Osteocyte (in vitro differentiated cells): Measurements from ENCODE around the gene BAIAP2. TPM values are rescaled to one million over a fixed set of nuclear protein-coding genes. Genes with fewer than 3 reads are reported as not detected.

Source experiments
- DNase-seq: peaks from one replicate; pipeline ENCODE4 v3.0.0; 2021; ENCODE audit warnings: mixed read lengths; ENCODE audit not compliant: unreplicated experiment; ENCODE audit errors: extremely low spot score
- H3K27ac Mint-ChIP-seq: one replicate; pipeline ENCODE4 v1.8.0; 2021; ENCODE audit warnings: mild to moderate bottlenecking, mixed read lengths; ENCODE audit not compliant: unreplicated experiment
- H3K27me3 Mint-ChIP-seq: one replicate; pipeline ENCODE4 v1.8.0; 2021; ENCODE audit warnings: mixed read lengths; ENCODE audit not compliant: unreplicated experiment
- H3K36me3 Mint-ChIP-seq: one replicate; pipeline ENCODE4 v1.8.0; 2021; ENCODE audit warnings: mixed read lengths; ENCODE audit not compliant: unreplicated experiment
- H3K4me1 Mint-ChIP-seq: one replicate; pipeline ENCODE4 v1.8.0; 2021; ENCODE audit warnings: mixed read lengths; ENCODE audit not compliant: unreplicated experiment
- H3K4me3 Mint-ChIP-seq: one replicate; pipeline ENCODE4 v1.8.0; 2021; ENCODE audit warnings: mild to moderate bottlenecking, moderate library complexity, mixed read lengths; ENCODE audit not compliant: unreplicated experiment
- H3K9me3 Mint-ChIP-seq: one replicate; pipeline ENCODE4 v1.8.0; 2021; ENCODE audit warnings: mixed read lengths; ENCODE audit not compliant: unreplicated experiment
- total RNA-seq: library from RNA; stranded (reverse); gene quantifications from 2 replicates; pipeline ENCODE4 v1.2.1, GENCODE V29; 2021
- TF ChIP-seq, protein P1 (sequence below): fragments of 200-600 bp; sonication (generic); IDR thresholded peaks from 2 replicates; pipeline ENCODE4 v1.5.0; 2021; ENCODE audit warnings: antibody characterized with exemption, mild to moderate bottlenecking, moderate library complexity

Gene BAIAP2
- total RNA-seq, 1 donor from 2014 or later, result 29.0 TPM

DNA sequence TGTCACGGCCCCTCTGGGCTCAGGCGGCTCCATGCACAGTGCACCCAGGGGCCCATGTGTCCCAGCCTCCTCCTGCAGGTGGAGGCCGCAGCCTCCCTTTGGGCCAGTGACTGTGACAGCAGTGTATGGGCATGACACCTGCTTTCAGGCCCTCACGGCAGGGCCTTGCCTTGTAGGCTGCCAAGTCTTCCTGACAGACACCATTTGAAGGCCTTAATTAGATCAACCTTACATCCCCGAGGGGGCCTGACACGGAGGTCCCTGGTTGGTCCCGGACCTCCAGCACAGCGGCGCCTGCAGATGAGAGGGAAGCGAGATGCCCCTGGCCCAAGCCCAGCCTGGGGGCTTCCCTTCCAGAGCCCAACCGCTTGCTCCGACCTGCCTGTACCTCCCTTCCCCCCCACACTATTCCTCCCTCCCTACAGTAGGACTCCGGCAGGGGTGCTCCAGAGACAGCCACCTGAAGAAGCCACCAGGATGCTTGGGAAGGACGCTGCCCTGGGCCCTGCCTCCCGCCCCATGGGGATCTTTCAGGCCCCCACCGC lies 31.9 kb downstream of the BAIAP2 start:
- no peaks in the 10 kb centered on the region for H3K9me3 Mint-ChIP-seq
- no peak overlapping the region for H3K27ac Mint-ChIP-seq

DNA sequence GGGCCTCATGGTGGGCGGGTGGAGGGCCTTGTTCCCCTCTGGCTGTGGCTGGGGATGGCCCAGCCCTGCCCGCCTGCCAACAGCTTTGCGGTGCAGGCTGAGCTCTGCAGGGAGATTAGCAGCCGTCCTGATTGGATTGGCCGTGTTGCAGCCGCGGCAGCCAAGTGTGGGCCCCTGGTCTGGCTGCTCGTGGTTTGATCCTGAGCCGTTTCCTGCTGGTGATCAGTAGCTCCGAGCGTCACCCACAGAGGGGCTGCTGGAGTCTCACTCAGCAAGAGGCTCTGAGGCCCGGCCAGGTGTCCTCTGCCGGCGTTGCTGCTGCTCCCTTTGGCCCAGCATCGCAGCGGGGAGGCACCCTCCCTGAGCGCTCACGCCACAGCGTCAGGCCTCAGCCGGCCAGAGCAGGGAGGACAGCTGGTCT lies 32.5 kb downstream of the BAIAP2 start:
- Mint-ChIP-seq H3K4me1 (peaks cover 32% of the 10 kb centered on the region), H3K27me3 (no peaks in the 10 kb centered on the region), H3K36me3 (no peaks in the 10 kb centered on the region), H3K9me3 (no peaks in the 10 kb centered on the region), H3K27ac (no peak overlapping the region), H3K4me3 (no peak overlapping the region)
- TF ChIP-seq, protein P1, sequence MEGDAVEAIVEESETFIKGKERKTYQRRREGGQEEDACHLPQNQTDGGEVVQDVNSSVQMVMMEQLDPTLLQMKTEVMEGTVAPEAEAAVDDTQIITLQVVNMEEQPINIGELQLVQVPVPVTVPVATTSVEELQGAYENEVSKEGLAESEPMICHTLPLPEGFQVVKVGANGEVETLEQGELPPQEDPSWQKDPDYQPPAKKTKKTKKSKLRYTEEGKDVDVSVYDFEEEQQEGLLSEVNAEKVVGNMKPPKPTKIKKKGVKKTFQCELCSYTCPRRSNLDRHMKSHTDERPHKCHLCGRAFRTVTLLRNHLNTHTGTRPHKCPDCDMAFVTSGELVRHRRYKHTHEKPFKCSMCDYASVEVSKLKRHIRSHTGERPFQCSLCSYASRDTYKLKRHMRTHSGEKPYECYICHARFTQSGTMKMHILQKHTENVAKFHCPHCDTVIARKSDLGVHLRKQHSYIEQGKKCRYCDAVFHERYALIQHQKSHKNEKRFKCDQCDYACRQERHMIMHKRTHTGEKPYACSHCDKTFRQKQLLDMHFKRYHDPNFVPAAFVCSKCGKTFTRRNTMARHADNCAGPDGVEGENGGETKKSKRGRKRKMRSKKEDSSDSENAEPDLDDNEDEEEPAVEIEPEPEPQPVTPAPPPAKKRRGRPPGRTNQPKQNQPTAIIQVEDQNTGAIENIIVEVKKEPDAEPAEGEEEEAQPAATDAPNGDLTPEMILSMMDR, result no peak
- DNase-seq, result no peak

More for the DNA sequence above, 31.9 kb downstream of the BAIAP2 start:
- Mint-ChIP-seq H3K36me3 (no peaks in the 10 kb centered on the region), H3K4me1 (peaks cover 31% of the 10 kb centered on the region), H3K4me3 (no peak overlapping the region), H3K27me3 (no peaks in the 10 kb centered on the region)
- TF ChIP-seq, protein P1, result no peak
- DNase-seq, result no peak

DNA sequence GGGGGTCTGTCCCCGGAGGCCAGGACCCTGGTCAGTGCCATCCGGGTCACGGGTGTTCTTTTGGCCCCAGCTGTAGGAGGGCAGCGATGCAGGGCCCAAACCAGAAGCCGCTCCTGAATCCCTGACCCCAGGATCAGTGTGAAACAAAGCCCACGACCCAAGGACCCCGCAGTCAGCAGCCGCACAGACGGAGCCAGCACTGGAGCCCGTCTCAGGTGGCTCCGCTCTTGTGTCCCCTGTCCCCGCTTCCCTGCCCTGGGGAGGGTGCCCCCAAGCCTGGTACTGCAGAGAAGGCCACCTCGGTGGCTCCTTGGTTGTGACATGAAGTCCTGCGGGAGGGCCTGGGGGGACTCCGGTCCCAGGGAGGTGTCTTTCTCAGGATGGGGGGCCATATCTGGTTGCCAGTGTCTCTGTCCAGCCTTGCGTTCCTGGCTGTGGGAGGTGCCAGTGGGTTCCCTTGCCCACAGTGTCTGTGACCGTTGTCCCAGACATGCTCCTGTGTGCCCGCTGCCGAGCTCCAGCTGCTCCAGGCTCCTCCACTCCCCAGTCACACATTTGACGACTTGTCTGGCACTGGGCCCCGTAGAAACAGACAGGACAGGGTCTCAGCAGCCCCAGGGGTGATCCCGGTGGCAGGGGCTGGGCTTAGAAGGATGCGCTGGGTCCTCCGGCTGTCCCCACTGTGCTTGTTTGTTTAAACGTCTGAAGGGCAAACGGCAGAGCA lies 33.6 kb downstream of the BAIAP2 start:
- no peak overlapping the region for H3K27ac Mint-ChIP-seq
- H3K4me3 Mint-ChIP-seq, result no peak overlapping the region
- H3K4me1 Mint-ChIP-seq, result peaks cover 25% of the 10 kb centered on the region
- no peak for DNase-seq
- TF ChIP-seq, protein P1, result no peak
- no peaks in the 10 kb centered on the region for H3K9me3 Mint-ChIP-seq
- no peaks in the 10 kb centered on the region for H3K27me3 Mint-ChIP-seq
- H3K36me3 Mint-ChIP-seq, result no peaks in the 10 kb centered on the region

DNA sequence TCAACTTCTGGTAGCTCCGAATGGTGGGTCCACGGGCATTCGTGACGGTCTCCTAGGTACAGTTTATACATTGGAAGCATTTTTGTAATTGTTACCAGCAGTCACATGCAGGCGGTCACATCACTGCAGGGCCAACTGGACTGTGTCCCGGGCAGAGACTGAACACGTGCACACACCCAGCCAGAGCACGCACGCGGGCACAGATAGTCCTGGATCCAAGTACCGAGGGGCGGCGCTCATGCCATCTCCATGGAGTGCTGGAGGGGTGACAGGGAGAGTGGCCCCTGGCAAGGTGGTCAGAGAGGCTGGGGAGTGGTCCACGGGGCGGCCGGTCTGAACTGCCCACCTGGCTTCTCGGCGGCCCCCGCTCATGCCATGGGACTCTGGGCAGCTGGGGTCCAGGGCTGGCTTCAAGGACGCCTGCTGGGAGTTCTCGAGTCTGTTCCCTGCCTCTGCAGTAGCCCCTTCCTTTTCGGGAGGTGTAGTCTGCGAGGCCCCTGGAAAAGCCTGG lies 34.2 kb downstream of the BAIAP2 start:
- no peaks in the 10 kb centered on the region for H3K27me3 Mint-ChIP-seq
- DNase-seq, result no peak
- TF ChIP-seq, protein P1, result no peak
- H3K36me3 Mint-ChIP-seq, result no peaks in the 10 kb centered on the region
- H3K4me1 Mint-ChIP-seq, result peaks cover 19% of the 10 kb centered on the region
- no peak overlapping the region for H3K4me3 Mint-ChIP-seq
- no peaks in the 10 kb centered on the region for H3K9me3 Mint-ChIP-seq
- no peak overlapping the region for H3K27ac Mint-ChIP-seq

DNA sequence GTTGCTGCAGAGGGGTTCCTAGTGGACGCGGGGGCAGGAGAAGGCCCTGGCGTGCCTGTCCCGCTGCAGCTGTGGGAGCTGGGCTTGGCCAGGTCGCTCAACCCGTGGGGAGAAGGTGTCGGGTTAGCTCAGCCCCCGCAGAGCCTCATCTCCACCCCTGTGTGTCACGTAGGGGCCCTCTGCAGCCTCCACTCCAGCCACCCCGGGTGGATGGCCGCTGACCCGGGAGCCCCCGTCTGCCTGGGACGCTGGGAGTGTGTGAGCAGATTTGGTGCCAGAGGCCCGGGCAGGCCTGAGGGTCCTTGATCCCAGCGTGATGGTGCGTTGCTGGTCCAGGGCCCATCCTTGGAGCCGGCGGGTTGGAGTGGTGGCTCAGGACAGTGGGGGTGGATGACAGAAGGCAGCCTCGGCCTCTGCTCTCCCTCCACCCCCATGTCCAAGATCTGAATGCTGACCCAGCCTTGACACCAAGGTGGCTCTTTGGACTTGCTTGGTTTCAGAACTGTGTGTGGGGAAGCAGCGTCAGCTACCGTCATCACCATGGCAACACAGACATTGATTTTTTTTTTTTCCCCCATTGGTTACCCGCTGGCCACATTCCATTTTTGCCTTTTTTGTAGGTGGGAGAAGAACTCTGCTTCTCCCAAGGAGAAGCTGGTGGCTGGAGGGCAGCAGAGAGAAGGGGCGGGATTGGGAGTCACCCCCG lies 35.7 kb downstream of the BAIAP2 start:
- H3K27ac Mint-ChIP-seq, result no peak overlapping the region
- H3K9me3 Mint-ChIP-seq, result no peaks in the 10 kb centered on the region

More for the DNA sequence above, 35.7 kb downstream of the BAIAP2 start:
- H3K4me1 Mint-ChIP-seq, result peaks cover 20% of the 10 kb centered on the region
- H3K36me3 Mint-ChIP-seq, result no peaks in the 10 kb centered on the region
- TF ChIP-seq, protein P1, result no peak
- H3K27me3 Mint-ChIP-seq, result no peaks in the 10 kb centered on the region
- H3K4me3 Mint-ChIP-seq, result no peak overlapping the region
- no peak for DNase-seq
